Upper lobe of left lung (tissue), 4 donors: ENCODE data around the gene BACE1.

Experiments
- CTCF ChIP-seq, 6 experiments: fragments of 450-650 bp in 4 of 6; fragments of 200-600 bp in 2 of 6; sonication (generic) in 2 of 6; IDR thresholded peaks; one replicate each; pipeline ENCODE4 v1.5.1; 2016 to 2019; ENCODE audit warnings: antibody characterized with exemption in 6 of 6
- EP300 ChIP-seq, 4 donors: sonication (generic); formaldehyde crosslinking; IDR thresholded peaks; one replicate each; pipeline ENCODE4 v1.5.1; 2017; ENCODE audit warnings: antibody characterized with exemption in 4 of 4, control low read depth in 2 of 4

GRCh38 chr11:117255966-117256365, 60.1 kb downstream of the BACE1 start:
- no peak for TF ChIP-seq EP300 (IDR thresholded peaks at IDR 0.05)
- TF ChIP-seq CTCF (IDR thresholded peaks at IDR 0.05): no peak
